Neural crest cell (in vitro differentiated cells): ENCODE results near the gene MIS18BP1. TPM values are rescaled to one million over a fixed set of nuclear protein-coding genes. Genes with fewer than 3 reads are reported as not detected.
A peak's percentile ranks its signal among the peaks of the same experiment; 100 is the strongest.

Experiments used
- DNase-seq: peaks from one replicate; pipeline ENCODE4 v3.0.0; 2021; ENCODE audit warnings: low read depth, mixed read lengths, low spot score
- H3K27ac Mint-ChIP-seq: one replicate; pipeline ENCODE4 v1.8.0; 2021; ENCODE audit warnings: mild to moderate bottlenecking, mixed read lengths; ENCODE audit not compliant: unreplicated experiment
- H3K27me3 Mint-ChIP-seq: 2 replicates; pipeline ENCODE4 v1.8.0; 2021; ENCODE audit warnings: low read depth, mild to moderate bottlenecking, mixed read lengths
- H3K36me3 Mint-ChIP-seq: 2 replicates; pipeline ENCODE4 v1.8.0; 2021; ENCODE audit warnings: low read depth, mild to moderate bottlenecking, mixed read lengths
- H3K4me1 Mint-ChIP-seq: 2 replicates; pipeline ENCODE4 v1.8.0; 2021; ENCODE audit warnings: mixed read lengths
- H3K4me3 Mint-ChIP-seq: one replicate; pipeline ENCODE4 v1.8.0; 2021; ENCODE audit warnings: mild to moderate bottlenecking, mixed read lengths
- H3K9me3 Mint-ChIP-seq: 2 replicates; pipeline ENCODE4 v1.8.0; 2021; ENCODE audit warnings: mixed read lengths
- CTCF ChIP-seq: fragments of 200-600 bp; sonication (generic); conservative IDR thresholded peaks from 2 replicates; pipeline ENCODE4 v1.5.0; 2021; ENCODE audit warnings: antibody characterized with exemption, mild to moderate bottlenecking
- total RNA-seq: library from RNA; stranded (reverse); gene quantifications from 2 replicates; pipeline ENCODE4 v1.2.1, GENCODE V29; 2021

MIS18BP1 gene
- total RNA-seq, 1 donor from 2014 or later = 55.2 TPM

- no peak for DNase-seq
- no peaks in the 10 kb centered on the region for H3K27me3 Mint-ChIP-seq
- H3K27ac Mint-ChIP-seq = no peak overlapping the region
- no peak for TF ChIP-seq CTCF
- H3K4me1 Mint-ChIP-seq = no peaks in the 10 kb centered on the region
- no peak overlapping the region for H3K4me3 Mint-ChIP-seq
- H3K36me3 Mint-ChIP-seq = peaks cover 14% of the 10 kb centered on the region
- peaks cover 22% of the 10 kb centered on the region for H3K9me3 Mint-ChIP-seq
These were observed 8.2 kb upstream of the MIS18BP1 start for GRCh38 chr14:45261209-45261608.

- H3K27me3 Mint-ChIP-seq = peaks cover 6% of the 10 kb centered on the region
- no peak for TF ChIP-seq CTCF
- peaks cover 22% of the 10 kb centered on the region for H3K9me3 Mint-ChIP-seq
- no peaks in the 10 kb centered on the region for H3K4me1 Mint-ChIP-seq
- H3K36me3 Mint-ChIP-seq = peaks cover 16% of the 10 kb centered on the region
- H3K4me3 Mint-ChIP-seq = no peak overlapping the region
- DNase-seq = no peak
- no peak overlapping the region for H3K27ac Mint-ChIP-seq
These were observed 5.8 kb upstream of the MIS18BP1 start for GRCh38 chr14:45258805-45259204.

- Mint-ChIP-seq H3K4me1 (peaks cover 4% of the 10 kb centered on the region), H3K27me3 (peaks cover 6% of the 10 kb centered on the region), H3K9me3 (peaks cover 20% of the 10 kb centered on the region), H3K4me3 (no peak overlapping the region), H3K36me3 (peaks cover 12% of the 10 kb centered on the region), H3K27ac (no peak overlapping the region)
- TF ChIP-seq CTCF = no peak
- no peak for DNase-seq
These were observed 5.1 kb upstream of the MIS18BP1 start for GRCh38 chr14:45258073-45258472.

GRCh38 chr14:45254771-45255170 is 1.8 kb upstream of the MIS18BP1 start:
- Mint-ChIP-seq H3K27ac (no peak overlapping the region), H3K36me3 (peaks cover 12% of the 10 kb centered on the region), H3K27me3 (peaks cover 6% of the 10 kb centered on the region), H3K4me3 (no peak overlapping the region), H3K4me1 (peaks cover 21% of the 10 kb centered on the region), H3K9me3 (peaks cover 20% of the 10 kb centered on the region)
- no peak for TF ChIP-seq CTCF
- DNase-seq = no peak

GRCh38 chr14:45253754-45254310 is 830 bp upstream of the MIS18BP1 start:
- Mint-ChIP-seq H3K4me1 (peaks cover 21% of the 10 kb centered on the region), H3K27me3 (peaks cover 6% of the 10 kb centered on the region), H3K4me3 (peak overlapping the region; percentile 96), H3K36me3 (peaks cover 9% of the 10 kb centered on the region), H3K27ac (no peak overlapping the region), H3K9me3 (peaks cover 15% of the 10 kb centered on the region)
- no peak for TF ChIP-seq CTCF
- no peak for DNase-seq
